Posterior vena cava (tissue), 2 donors: Measurements from ENCODE around the gene SRMS. TPM values are rescaled to one million over a fixed set of nuclear protein-coding genes. Genes with fewer than 3 reads are reported as not detected.

Source experiments
- DNase-seq: peaks from one replicate; pipeline ENCODE4 v3.0.0-alpha.2; 2020; ENCODE audit warnings: low spot score
- intact Hi-C, 2 donors: fragments of 100-400 bp; cut with DNase I; formaldehyde crosslinking; loops; one replicate each; pipeline versions ENCODE4 v1.14.1 to v1.14.2; 2022 to 2023
- total RNA-seq, 2 donors: library from RNA; stranded (reverse); fragmentation: NEBNext Ultra II Directional; extraction: Animal tissue kit (Norgen Biotek cat#: 25700); gene quantifications; one replicate each; pipeline ENCODE4 v1.2.1, GENCODE V29; 2021
- donor health status: DM: yes; HTN: yes; CAD: no.
- donor health status: DM: yes; HTN: yes; CAD: no.

SRMS gene
- total RNA-seq, 2 donors from 2014 or later = not detected

DNA sequence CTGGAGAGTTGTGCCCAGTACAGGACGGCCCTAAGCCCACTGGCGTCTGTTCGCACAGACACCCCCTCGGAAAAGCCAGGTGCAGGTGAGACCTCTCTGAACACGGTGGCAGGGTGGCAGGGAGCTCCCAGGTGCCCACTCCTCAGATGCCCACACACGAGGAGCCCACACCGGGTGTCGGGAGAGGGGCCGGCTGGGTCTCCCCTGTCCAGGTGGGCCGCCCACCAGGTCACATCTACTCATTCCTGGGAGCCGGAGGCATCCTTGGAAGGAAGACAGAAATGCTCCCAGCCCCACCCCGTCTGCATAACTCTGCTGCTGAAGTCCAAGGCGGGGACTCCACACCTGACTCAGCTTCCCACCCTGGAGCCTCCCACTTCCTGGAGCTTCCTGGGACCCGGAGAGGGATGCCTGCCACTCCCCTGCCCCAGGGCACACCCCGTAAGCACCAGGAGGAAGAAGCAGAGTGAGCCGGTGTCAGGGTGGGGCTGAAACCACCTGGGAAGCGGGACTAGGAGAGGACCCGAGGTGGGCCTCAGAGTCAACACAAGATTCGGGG lies 2.5 kb downstream of the SRMS start:
- intact Hi-C loops = no loop called here
- no peak for DNase-seq

DNA sequence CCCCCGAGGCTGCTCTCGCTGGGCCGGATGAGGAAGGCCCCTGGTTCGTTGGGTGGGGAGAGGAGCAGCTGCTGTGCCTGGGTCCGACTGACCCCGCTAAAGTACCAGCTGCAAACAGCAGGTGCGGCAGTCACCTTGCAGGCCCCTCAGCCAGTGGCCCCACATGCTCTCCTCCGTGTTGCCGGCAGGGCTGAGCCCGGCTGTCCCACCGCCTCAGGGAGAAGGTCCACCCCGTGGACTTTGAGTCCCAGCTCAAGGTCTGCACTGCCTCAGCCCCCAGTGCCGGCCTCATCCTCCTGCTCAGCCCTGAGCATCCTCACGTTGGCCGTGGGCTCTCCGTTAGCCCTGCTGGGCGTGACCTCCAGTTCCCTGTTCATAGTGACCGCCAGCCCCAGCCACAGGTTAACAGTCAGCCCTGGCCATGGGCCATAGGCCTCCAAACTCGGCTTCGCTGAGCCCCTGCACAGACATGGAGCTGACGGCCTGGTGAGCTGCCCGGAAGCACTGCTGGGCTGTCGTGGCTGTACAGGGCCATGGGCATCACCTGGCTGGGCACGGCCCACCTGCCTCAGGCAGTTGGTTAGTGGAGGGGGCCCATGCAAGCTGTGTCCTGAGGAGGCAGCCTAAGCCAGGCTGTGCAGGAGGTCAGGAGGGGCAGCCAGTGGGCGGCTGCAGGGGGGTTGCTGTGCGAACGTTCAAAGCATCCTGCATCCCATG lies 3.1 kb downstream of the SRMS start:
- DNase-seq = no peak
- intact Hi-C loops = no loop called here

DNA sequence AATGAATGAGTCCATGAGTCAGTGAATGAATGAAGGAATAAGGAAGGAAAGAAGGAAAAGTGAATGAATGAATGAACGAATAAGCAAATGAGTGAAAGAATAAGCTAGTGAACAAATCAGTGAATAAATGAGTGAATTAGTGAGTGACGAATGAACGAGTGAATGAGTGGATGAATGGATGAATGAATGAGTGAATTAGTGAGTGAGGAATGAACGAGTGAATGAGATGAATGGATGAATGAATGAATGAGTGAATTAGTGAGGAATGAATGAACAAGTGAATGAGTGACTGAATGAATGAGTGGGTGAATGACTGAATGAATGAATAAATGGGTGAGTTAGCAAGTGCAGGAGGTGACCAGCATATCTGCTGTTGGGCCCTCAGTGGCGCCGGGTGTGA lies 3.8 kb downstream of the SRMS start:
- DNase-seq = no peak
- intact Hi-C loops = no loop called here

DNA sequence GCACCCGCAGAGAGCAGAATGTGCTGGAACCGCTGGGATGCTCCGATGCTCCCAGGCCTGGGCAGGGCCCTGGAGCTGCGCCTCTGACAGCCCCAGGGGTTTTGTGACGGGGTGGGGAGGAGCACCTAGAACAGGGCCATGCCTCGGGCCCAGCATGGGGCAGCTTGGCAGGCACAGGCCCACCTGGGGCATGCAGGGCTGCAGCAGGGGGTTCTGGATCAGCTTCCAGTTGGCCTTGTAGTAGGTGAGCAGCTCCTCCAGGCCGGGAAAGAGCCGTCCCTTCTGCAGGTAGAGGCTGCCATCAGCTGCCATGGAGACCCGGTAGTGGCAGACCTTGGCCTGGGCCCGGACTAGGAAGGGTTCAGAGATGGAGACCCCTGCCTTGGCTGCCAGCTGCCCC lies 4.4 kb downstream of the SRMS start:
- intact Hi-C loops = no loop called here
- DNase-seq = no peak

DNA sequence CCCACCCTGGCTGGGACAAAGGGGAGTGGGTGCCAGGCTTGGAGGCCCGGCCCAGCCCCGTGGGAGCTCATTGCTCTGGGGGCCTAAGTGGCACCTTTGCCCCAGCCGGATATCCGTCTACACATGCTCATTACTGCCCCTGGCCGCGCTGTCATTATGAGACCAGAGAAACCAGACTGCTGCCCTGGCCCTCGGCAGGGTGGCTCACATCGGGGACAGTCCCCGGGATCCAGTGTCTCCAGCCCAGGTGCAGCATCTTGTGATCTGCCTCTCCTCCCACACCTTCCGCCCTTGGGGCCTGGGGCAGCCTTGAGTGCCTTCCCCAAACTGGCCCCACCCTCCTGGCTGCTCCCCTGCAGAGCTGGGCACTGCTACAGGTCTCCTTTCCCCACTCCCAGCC lies 4.9 kb downstream of the SRMS start:
- intact Hi-C loops = no loop called here
- no peak for DNase-seq

DNA sequence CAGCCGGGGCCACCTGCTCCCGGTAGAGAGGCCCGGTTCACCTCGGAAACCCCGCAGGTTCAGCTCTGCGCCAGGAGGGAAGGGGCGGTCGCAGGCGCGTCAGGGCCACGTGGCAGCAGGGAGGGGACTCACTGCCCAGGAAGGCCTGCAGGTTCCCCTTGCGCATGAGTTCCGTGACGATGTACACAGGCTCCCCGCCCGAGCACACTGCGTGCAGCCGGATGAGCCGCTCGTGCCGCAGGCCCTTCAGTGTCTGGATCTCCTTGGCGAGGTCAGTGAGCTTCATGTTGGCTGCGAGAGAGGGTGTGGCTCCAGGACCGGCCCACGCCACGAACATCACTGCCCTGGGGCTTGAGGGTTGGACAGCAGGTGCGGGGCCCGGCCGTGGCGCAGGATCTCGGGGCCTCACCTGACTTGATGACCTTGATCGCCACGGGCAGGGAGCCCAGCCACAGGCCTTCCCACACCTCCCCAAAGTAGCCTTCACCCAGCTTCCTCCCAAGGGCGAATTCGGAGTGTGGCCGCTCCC lies 5.5 kb downstream of the SRMS start:
- DNase-seq = no peak
- intact Hi-C loops = no loop called here

DNA sequence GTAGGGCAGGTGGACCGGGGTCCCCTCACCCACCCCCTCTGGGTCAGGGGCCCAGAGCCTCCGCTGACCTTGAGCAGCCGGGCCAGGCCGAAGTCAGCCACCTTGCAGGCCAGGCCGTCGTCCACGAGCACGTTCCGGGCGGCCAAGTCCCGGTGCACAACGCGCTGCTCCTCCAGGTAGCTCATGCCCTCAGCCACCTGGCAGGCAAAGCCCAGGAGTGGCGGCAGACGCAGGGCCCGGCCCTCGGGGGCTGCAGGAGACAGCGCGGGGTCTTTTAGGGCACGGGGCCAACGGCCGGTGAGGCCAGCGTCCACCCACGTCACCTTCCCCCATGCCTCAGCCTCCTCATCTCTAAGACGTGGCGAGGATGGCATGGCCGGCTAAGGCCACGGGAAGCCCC lies 6.2 kb downstream of the SRMS start:
- intact Hi-C loops = no loop called here

DNA sequence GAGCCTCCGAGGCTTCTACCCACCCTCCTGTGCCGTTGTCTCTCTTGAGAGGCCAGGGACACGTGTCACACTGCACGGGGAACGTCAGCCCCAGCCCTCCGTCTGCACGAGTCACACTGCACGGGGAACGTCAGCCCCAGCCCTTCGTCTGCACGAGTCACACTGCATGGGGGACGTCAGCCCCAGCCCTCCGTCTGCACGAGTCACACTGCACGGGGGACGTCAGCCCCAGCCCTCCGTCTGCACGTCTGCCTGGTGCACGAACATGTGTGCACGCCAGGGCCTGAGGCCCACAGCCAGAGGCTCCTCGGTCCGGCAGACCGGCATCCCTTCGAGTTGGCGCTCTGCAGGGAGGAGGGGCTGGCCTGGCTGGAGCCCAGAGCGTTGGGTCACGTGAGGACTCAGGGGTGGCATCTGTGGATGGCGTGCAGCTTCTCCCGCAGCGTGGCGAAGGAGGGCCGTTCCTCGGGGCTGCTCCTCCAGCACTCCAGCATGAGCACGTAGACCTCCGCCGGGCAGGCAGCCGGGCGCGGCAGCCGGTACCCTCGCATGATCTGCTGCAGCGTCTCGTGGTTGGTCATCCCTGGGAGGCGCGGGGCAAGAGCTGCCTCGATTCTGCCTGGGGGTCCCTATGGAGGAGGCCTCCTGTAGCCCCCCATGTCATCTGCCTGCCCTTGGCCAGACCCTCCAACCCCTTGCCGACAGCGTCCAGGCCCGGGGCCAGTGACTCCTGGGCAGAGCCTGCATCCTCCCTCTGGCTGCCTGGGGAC lies 6.9 kb downstream of the SRMS start:
- DNase-seq = no peak
- intact Hi-C loops = no loop called here

More for the DNA sequence above, 6.2 kb downstream of the SRMS start:
- no peak for DNase-seq

DNA sequence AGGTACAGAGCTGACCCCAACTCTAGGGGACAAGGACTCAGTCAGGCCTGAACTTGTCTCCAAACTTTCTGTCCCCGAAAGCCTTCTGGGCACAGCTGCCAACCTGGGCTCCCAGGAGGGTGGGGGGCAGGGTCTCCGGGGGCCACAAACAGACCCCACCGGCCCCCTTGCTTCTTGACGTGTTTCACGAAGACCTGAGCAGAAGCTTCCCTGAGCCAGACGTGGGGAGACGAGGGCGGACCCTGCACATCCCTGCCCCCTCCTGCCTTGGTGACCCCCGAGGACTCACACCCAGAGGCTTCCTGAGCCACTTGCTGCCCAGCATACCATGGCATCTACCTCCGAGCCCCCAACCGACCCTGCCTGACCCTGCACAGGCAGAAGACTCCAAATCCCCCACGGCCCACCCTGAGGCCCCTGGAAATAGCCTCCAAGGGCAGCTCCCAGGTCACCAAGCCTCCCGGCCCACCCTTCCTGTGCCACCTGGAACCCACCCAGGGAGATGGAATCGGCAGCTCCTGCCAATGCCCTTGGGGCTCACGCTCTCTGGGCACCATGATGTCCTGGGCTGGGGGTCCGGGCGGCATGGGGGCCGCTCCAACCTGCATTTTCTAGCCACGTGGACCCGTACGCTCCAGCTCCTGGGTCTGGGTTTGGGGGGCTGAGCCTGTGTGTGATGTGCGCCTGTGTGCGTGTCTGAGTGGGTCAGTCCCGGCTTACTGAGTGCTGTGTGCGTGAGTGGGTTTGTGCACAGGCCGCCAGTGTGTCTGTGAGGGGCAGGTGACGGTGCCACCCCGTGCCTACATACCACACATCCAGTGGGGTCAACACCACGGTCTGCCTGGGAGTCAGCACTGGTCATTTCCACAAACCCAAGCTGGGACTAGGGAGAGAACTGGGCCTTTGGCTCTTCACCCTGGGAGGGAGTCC lies 7.8 kb downstream of the SRMS start:
- intact Hi-C loops = loop anchor here in 1 of 2 donors (5.0 to 10.0 kb wide), 2 partner anchors 105 to 433 kb away; no protein-coding TSS in a partner anchor
- no peak for DNase-seq

DNA sequence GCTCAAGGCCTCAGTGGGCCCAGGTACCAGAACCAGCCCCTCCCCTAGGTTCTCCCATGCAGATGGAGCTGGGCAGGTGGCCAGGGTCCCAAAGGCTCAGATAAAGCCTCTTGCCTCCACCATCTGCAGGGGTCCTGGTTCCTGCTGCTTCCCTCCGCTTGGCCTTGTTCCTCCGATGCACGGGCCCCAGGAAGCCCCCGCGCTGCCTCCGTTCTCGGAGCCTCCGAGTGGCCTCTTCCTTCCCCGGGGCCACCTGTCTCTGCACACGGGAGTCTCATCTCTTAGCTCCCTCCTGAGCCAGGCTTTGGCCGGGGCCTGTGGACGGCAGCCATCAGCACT lies 8.5 kb downstream of the SRMS start:
- DNase-seq = no peak
- intact Hi-C loops = loop anchor here in 1 of 2 donors (5.0 to 10.0 kb wide), 2 partner anchors 106 to 433 kb away; no protein-coding TSS in a partner anchor

DNA sequence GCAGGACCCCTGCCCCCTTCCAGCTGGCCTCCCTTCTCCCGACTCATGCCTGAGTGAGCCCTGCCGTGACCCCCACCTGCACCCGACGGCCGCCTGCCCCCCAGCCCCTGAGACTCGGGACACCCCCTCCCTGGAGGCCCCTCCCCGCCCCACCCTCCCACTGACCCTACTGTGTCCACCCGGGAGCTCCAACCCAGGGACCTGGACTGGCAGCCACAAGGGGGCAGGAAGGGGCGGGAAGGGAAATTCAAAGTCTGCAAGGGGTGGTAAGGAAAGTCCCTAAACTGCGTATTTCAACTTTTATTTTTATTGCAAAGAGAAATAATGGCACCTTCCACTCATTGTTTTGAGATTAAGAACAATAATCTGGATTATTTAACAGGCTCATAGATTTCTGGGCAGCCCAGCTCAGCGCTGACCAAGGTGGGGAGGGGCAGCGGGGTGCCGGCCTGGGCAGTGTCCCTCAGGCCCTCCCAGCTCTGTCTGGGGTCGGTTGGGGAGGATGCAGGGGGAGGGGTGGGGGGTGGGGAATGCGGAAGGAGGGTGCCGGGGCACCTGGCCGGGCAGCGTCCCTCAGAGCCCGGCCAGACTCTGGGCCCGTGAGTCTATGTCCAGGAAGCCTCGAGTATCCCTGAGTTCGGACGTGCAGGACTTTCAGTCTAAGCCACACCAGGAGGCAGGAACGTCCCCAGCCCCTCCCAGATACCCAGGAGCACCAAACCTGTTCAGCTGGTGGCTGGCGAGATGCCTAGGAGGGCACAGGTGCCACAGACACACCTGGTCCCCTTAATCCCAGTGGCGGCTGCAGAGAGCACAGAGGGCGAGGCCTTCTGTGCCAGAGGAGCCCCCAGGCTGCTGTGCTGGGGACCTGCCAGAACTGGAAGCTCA lies 9.1 kb downstream of the SRMS start:
- no peak for DNase-seq
- intact Hi-C loops = loop anchor here in 1 of 2 donors (5.0 to 10.0 kb wide), 2 partner anchors 106 to 434 kb away; no protein-coding TSS in a partner anchor

DNA sequence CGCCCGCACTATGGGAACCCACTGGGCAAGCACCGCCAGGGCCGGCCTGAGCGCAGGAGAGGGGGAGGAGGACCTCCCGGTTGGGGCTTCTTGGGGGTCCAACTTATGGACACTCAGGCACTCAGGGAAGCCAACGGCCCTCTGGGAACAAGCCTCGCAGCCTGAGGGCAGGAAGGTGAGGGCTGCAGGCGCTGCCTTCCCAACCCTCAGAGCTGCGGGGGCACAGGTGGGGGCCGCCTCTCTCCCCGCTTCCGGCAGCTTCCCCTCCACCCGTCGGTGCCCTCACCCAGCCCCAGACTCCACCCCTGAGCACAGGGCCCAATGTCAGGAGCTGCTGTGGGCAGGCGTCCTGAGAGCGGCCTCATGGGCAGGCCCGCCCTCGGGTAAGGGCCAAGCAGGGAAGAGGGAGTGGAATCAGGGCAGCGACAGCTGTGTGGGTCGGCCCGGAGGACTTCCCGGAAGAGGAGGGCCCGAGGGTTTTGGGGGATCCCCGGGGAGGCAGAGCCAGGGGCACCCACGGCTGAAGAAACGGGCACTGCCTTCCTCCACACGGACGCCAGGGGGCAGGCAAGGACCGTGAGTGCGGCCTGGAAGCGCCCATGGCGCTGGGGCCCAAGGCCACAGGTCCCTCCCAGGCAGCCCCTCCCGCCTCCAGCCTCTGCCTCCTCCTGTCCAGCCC lies 9.9 kb downstream of the SRMS start:
- peak; percentile 96 for DNase-seq
- intact Hi-C loops = loop anchor here in 1 of 2 donors (5.0 to 10.0 kb wide), 2 partner anchors 107 to 435 kb away; no protein-coding TSS in a partner anchor

DNA sequence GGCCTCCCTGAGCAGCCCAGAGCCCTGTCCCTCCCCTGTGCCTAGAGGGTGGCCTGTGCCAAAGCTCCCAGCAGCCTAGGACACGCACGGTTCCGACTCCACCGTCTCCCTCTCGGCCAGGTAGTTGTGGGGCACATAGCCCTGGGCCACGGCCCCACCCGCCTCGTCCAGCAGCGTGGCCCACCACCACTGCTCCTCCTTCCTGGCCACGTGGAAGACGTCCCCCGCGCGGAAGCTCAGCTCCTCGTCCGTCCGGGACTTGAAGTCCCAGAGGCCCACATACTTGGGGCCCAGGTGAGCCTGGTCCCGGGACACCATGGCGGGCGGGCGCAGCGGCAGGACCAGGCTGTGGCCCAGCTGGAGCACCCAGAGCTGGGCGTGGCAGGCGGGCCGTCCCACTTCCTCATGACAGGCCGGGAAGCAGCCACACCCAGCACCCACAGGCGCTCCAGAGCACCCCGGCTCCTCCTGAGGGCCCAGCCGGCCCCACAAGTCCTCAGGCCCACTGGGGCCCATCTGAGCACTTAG lies 10.5 kb downstream of the SRMS start, which contains the start of gene PTK6:
Gene PTK6, minus strand, starts transcription at position 380 of the 528 bp plus-strand sequence. Its CDS starts 62 bp downstream, at position 318.
- DNase-seq = peak; percentile 87
- intact Hi-C loops = loop anchor here in 1 of 2 donors (5.0 to 10.0 kb wide), 2 partner anchors 108 to 435 kb away; no protein-coding TSS in a partner anchor

DNA sequence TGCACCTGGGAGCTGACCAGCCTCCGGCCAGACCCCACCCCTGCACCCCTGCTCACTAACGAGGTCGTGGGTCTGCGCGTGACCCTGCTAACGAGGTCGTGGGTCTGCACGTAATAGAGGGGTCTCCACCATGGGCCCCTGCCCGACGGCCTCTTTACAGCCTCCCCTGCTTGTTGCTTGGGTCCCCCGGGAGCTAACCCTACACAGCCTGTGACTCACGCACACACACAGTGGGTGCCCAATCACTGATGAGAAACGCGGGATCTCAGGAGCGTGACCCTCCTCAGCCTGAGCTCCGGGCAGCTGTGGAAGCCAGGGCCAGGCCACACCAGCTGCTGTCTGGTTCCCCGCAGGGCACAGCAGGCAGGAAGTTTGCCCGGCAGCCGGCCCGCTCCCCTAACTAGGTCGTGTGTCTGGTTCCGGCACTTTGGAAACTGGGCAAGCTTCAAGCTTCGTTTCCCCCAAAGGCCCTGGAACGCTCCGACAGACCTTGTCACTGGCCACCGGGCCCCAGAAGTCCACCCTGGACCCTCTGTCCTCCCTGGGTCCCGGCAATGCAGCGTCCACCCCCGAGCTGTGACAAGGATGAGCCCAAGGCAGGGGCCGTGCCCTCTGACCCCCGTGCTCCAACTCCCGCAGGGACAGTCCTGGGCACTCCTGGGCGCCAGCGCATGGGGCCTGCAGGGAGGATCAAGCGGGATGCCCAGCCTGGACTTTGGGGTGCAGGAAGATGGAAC lies 11.1 kb downstream of the SRMS start:
- intact Hi-C loops = loop anchor here in 1 of 2 donors (5.0 to 10.0 kb wide), 2 partner anchors 108 to 436 kb away; no protein-coding TSS in a partner anchor
- no peak for DNase-seq

DNA sequence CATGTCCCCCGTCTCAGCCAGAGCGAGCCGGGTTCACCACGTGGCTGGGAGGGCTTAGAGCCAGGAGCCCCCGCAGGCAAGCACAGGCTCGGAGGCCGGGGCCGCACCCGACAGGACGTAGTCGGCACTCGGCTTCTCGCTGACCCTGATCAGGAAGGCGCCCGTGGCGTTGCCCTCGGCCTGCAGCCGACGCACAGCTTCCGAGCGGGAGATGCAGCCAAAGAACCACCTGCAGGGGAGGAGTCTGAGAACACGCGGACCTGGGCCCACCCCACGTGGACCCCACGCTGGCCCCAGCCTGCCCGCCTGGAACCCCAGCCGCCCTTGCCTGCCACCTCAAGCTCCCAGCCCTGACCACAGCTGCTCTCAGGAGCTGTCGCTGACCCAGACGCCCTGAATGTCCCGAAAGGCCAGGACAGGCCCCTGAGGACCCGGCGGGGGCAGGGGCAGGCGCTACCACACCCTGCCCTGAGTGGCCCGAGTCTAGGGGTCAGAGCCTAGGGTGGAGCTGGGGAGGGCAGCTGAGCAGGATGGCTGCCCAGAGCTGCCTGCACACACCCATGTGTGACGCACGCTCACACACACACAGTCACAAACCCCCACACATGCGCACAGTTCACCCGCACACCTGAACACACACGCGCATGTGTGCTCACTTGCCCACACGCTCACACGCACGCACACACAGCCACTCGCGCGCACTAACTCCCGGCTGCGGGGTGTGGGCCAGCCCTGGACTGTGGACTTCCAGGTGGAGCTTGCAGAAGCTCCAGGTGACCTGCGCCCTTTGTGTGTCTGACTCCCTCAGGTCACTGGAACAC lies 12.5 kb downstream of the SRMS start:
- peak; percentile 84 for DNase-seq
- intact Hi-C loops = loop anchor here in 1 of 2 donors (5.0 to 10.0 kb wide), 2 partner anchors 110 to 437 kb away; no protein-coding TSS in a partner anchor
